Skeletal muscle tissue (tissue), 4 donors: ENCODE results near the gene GPR78. TPM values are rescaled to one million over a fixed set of nuclear protein-coding genes. Genes with fewer than 3 reads are reported as not detected.
"Not testable (repeated sequence)": the region's sequence is repeated elsewhere in the genome, so short reads cannot be mapped to it uniquely, and the experiment has no call there.

Experiments used
- H3K27ac ChIP-seq: one replicate; pipeline ENCODE4 v1.7.0; 2013; ENCODE audit warnings: mild to moderate bottlenecking, low read depth, low read length, inconsistent platforms
- H3K27me3 ChIP-seq, 3 donors: one replicate each; pipeline ENCODE4 v1.7.0; 2013; ENCODE audit warnings: low read length in 3 of 3; ENCODE audit not compliant: control insufficient read depth in 3 of 3, insufficient read depth in 3 of 3
- H3K36me3 ChIP-seq, 3 donors: one replicate each; pipeline ENCODE4 v1.7.0; 2013; ENCODE audit warnings: low read length in 3 of 3; ENCODE audit not compliant: control insufficient read depth in 3 of 3, insufficient read depth in 3 of 3
- H3K4me1 ChIP-seq, 3 donors: one replicate each; pipeline ENCODE4 v1.7.0; 2013; ENCODE audit warnings: low read length in 3 of 3, mild to moderate bottlenecking in 3 of 3; ENCODE audit not compliant: control insufficient read depth in 3 of 3, insufficient read depth in 3 of 3
- H3K4me3 ChIP-seq, 3 donors: one replicate each; pipeline ENCODE4 v1.7.0; 2013; ENCODE audit warnings: low read length in 3 of 3
- H3K9ac ChIP-seq, 3 donors: one replicate each; pipeline ENCODE4 v1.7.0; 2013; ENCODE audit warnings: low read length in 3 of 3, mild to moderate bottlenecking in 3 of 3, moderate library complexity in 2 of 3, low read depth in 1 of 3
- H3K9me3 ChIP-seq, 3 donors: one replicate each; pipeline ENCODE4 v1.7.0; 2013; ENCODE audit warnings: low read length in 3 of 3; ENCODE audit not compliant: control insufficient read depth in 3 of 3
- total RNA-seq: library from RNA; depleted of rRNA; stranded (reverse); fragments of >200 nt; gene quantifications from one replicate; pipeline ENCODE4 v1.2.3, GENCODE V29; 2014
- donor health status: Osteomylitis.

Gene GPR78
- total RNA-seq, 1 donor from 2014 or later = 0.52 TPM

DNA sequence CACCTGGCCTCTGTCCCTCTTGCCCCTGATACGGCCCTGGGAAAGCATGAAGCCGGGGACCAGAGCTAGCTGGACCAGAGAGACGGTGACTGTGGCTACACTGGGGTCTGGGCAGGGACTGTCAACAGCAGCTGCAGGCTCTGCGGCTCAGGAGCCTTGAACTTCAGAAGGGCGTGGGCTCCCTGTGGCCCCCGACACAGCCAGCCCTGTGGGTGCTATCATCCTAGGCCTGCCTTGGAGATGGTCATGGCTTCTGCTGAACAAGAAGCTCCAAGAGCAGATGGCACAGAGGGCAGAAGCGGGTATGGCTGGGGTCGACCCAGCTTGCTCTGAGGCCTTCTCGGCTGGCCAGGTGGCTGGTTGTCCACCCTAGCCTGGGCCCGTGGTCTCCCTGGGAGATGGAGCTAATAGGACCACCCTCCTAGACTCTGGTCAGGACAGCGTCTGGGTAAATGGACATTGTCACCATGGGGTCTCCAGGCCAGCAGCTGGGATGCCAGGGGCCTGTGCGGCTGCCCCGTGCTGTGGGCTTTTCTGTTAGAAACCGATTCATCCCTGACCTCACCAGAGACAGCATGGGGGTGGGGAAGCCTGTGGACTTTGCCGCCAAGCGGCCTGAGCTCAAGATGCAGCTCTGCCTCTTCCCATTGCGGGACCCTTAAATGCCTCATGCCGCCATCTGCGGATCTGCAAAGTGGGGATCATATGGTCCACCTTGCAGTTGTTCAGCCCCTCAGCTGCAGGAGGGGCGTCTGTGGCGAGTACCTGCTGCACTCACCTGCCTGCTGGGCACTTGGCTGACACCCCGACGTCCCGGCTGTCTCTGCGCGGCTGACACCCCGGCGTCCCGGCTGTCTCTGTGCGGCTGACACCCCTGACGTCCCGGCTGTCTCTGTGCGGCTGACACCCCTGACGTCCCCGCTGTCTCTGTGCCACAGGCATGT is 33.5 kb downstream of the GPR78 start:
- no peaks in the 10 kb centered on the region for H3K9me3 ChIP-seq
- peaks cover 0 to 28% (median 7%) of the 10 kb centered on the region in 3 donors for H3K27me3 ChIP-seq
- no peak overlapping the region for H3K4me3 ChIP-seq
- H3K36me3 ChIP-seq = no peaks in the 10 kb centered on the region
- peaks cover 0 to 4% (median 0%) of the 10 kb centered on the region in 3 donors for H3K4me1 ChIP-seq
- no peak overlapping the region for H3K9ac ChIP-seq
- no peak overlapping the region for H3K27ac ChIP-seq

DNA sequence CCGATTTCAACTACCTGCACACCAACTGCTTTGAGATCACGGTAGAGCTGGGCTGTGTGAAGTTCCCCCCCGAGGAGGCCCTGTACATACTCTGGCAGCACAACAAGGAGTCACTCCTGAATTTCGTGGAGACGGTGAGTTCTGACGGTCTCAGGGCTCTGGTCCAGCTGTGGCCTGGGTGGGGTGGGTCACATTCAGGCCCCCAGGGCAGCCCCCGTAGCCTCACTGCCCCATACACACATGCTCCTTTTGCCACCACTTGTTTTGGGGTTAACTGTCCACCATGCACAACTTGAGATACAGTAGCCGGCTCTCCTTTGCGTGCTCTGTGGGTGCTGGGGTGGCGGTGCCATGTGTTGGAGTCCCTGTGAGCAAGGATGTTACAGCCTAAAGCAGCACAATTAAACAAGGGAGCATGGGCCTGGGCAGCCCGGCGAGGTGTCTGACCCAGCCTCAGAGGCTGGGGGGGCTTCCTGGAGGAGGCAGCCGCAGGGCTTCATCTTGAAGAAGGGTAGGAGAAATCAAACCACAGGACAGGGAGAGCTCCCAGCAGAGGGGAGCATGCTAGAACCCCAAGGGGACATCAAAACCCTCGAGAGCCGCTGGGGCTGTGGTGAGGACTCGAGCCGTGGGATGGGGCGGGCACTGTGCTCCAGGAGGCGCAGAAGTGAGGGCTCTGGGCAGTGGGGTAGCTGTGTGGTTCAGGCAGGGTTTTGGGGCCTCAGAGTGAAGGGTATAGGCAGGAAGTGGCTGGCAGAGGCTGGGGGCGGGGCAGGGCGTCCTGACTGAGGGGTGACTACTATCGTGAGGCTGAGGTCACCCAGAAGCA is 34.4 kb downstream of the GPR78 start:
- Histone ChIP-seq H3K36me3 (no peaks in the 10 kb centered on the region), H3K27ac (no peak overlapping the region), H3K9ac (no peak overlapping the region), H3K9me3 (no peaks in the 10 kb centered on the region), H3K4me1 (peaks cover 0 to 4% (median 0%) of the 10 kb centered on the region in 3 donors), H3K27me3 (peaks cover 0 to 24% (median 7%) of the 10 kb centered on the region in 3 donors), H3K4me3 (no peak overlapping the region)

DNA sequence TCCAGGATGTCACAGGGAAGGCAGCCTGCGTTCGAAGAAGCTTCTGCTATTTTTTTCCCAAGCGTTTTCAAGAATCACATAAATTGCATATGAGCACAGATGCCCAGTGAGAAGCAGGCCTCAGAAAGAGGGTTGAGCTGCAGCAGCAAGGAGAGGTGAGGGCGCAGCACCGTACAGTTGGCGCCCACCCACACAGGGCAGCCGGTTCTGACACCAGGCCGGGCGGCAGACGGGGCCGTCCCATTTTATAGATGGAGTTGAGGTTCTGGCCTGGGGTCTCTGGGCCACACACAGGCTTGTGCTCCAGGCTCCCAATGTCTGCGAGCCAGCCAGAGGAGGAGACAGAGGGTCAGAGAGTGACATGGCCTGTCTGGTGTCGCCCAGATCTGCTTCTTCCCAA is 35.2 kb downstream of the GPR78 start:
- H3K27me3 ChIP-seq = peaks cover 0 to 24% (median 7%) of the 10 kb centered on the region in 3 donors
- H3K4me1 ChIP-seq = peaks cover 0 to 4% (median 0%) of the 10 kb centered on the region in 3 donors
- H3K36me3 ChIP-seq = no peaks in the 10 kb centered on the region
- H3K9ac ChIP-seq = no peak overlapping the region
- H3K9me3 ChIP-seq = no peaks in the 10 kb centered on the region
- H3K27ac ChIP-seq = no peak overlapping the region
- no peak overlapping the region for H3K4me3 ChIP-seq

DNA sequence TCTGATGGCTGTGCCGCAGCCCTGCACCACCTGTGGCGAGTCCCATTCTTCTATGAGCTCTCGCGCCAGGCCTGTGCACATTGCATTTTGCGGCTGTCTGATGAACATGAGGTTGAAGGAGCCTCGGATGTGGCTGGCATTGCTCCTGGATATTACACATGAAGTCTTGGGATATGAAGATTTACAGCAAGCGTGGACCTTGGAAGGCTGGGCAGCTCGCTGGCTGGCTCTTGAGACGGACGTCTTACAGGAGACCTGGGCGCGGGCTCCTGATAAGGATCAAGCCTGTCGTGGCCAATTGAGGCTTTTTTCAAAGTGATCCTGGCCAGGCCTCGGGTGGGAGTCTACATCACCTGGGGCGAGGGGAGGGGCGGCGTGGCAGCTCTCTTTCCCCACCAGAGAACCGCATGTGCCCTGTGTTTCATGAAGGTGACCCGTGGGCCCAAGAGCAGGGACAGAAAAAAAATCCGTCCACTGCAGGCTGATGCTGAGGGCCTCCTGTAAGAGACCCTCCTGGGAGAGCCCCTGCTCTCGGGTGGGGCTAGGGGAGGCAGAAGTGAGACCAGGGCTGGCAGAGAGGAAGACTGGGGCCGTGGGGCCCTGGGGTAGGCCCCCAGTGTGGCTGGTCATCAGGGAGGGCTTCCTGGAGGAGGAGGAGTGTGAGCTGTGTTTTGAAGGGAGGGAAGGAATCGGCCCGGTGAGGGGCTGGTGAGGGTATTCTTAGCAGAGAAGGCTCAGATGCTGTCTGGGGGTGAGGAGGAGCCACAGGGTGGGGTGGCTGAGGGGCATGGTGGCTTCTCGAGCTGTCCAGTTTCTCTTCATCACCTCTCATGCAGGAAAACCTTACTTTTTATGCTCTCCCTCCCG is 36.0 kb downstream of the GPR78 start:
- no peak overlapping the region for H3K4me3 ChIP-seq
- H3K27me3 ChIP-seq = peaks cover 0 to 27% (median 7%) of the 10 kb centered on the region in 3 donors
- H3K9me3 ChIP-seq = no peaks in the 10 kb centered on the region
- H3K27ac ChIP-seq = no peak overlapping the region
- no peak overlapping the region for H3K9ac ChIP-seq
- peaks cover 0 to 3% (median 0%) of the 10 kb centered on the region in 3 donors for H3K4me1 ChIP-seq
- no peaks in the 10 kb centered on the region for H3K36me3 ChIP-seq

DNA sequence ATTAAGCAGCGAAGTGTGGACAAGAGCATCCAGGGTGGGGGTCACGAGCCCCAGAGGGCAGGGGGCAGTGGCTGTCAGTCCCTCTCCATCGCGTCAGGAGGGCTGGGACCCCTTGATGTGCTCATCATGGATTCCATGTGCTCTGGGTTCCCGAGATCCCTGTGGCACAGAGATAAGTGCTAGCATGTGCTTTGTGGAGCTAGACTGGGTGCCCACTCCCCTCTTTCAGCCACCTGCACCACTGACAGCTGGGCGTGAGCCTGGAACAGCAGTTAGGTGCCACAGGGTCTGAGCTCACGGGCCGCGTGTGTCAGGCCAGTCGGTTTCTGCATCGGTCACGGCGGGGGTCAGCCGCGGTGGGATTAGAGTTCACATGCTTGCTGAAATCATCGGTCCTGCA is 36.6 kb downstream of the GPR78 start:
- Histone ChIP-seq H3K9me3 (no peaks in the 10 kb centered on the region), H3K4me1 (no peaks in the 10 kb centered on the region), H3K36me3 (no peaks in the 10 kb centered on the region), H3K27me3 (peaks cover 0 to 24% (median 7%) of the 10 kb centered on the region in 3 donors), H3K27ac (no peak overlapping the region), H3K9ac (no peak overlapping the region), H3K4me3 (no peak overlapping the region)

DNA sequence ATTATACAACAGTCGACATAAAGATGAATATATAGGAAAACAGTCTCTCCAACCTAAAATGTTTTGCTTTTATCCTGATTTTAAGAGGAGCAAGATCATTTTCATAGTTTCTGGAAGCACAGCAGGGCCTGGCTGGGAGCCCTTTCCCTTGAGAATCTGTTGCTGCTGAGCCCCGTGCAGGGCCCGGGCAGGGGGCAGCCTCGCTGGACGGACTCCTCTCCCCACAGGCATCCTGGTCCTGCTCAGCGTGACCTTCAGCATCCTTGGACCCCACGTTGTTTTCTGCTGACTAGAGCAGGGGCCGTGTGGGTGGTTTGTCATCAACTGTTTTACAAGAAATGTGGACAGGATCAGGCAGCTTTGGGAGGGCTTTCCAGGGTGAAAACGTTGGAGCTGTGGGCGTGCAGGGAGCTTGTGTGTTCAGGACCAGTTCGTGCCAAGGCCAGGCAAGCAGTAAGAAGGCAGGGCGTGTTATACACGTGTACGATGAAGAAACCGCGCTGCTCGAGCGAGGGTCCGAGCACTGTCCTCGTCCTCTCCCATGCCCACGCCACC is 37.4 kb downstream of the GPR78 start:
- Histone ChIP-seq H3K27ac (no peak overlapping the region), H3K4me1 (no peaks in the 10 kb centered on the region), H3K9ac (no peak overlapping the region), H3K9me3 (no peaks in the 10 kb centered on the region), H3K27me3 (peaks cover 0 to 23% (median 7%) of the 10 kb centered on the region in 3 donors), H3K36me3 (no peaks in the 10 kb centered on the region), H3K4me3 (no peak overlapping the region)

DNA sequence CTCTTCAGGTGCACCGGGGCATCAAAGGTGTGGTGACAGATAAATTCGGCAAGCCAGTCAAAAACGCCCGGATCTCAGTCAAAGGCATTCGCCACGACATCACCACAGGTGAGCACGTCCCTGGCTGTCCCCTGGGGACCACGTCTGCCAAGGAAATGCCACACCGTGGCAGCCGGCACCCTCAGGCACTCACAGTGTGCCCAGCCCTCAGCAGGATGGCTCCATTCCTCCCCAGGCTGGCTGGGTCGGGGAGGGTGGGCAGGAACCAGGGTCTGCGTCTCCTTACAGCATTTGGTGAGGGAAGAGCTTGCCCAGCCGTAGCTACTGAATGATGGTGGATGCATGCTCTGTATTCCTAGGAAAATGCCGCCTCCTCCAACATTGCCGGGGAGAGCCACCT is 38.2 kb downstream of the GPR78 start:
- no peaks in the 10 kb centered on the region for H3K9me3 ChIP-seq
- H3K4me1 ChIP-seq = no peaks in the 10 kb centered on the region
- no peak overlapping the region for H3K27ac ChIP-seq
- H3K27me3 ChIP-seq = peaks cover 0 to 23% (median 7%) of the 10 kb centered on the region in 3 donors
- no peaks in the 10 kb centered on the region for H3K36me3 ChIP-seq
- no peak overlapping the region for H3K9ac ChIP-seq
- H3K4me3 ChIP-seq = no peak overlapping the region

DNA sequence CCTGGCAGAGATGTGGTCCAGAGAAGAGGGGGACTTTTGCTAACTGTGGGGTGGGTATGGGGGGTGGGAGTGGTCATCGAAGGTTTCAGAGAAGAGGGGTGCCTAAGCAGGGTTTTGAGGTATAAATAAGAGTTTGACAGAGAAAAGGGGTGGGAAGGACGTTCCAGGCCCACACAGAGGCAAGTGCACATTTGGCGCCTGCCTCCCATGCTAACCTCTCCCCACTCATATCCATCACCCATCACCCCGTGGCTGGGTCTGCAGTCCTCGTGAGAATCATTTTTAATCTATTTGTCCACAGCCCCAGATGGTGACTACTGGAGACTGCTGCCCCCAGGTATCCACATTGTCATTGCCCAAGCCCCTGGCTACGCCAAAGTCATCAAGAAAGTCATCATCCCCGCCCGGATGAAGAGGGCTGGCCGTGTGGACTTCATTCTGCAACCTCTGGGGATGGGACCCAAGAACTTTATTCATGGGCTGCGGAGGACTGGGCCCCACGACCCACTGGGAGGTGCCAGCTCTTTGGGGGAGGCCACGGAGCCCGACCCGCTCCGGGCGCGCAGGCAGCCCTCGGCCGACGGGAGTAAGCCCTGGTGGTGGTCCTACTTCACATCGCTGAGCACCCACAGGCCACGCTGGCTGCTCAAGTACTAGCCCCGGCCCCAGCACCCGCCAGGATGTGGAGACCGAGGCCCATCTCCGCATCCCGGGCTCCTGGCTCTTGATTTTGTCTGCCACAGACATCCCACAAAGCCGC is 38.9 kb downstream of the GPR78 start:
- Histone ChIP-seq H3K9me3 (no peaks in the 10 kb centered on the region), H3K9ac (no peak overlapping the region), H3K4me1 (no peaks in the 10 kb centered on the region), H3K27me3 (peaks cover 0 to 20% (median 3%) of the 10 kb centered on the region in 3 donors), H3K27ac (no peak overlapping the region), H3K4me3 (no peak overlapping the region), H3K36me3 (no peaks in the 10 kb centered on the region)

DNA sequence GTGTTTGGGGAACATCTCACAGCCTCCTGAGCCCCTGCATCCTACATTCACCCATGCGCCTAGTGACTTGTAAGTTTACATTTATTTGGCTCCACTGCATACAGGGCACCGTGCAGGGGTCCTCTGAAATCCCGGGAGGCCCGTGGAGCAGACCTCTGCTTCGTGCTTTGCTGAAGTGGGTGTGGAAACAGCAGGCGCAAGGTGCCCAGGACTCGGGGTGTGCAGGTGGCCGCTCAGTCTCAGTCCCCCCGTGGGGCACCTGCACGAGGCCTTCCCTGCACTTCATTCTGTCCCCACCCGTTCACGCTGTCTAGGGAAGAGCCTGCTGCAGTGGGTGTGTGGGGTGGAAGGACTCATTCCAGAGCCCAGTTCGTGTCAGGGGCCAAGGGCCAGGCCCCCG is 40.9 kb downstream of the GPR78 start:
- not testable (repeated sequence) for H3K36me3 ChIP-seq

More for the DNA sequence above, 40.9 kb downstream of the GPR78 start:
- not testable (repeated sequence) for H3K9me3 ChIP-seq, H3K27ac ChIP-seq, H3K4me3 ChIP-seq, H3K4me1 ChIP-seq, H3K9ac ChIP-seq
- H3K27me3 ChIP-seq = peaks cover 0 to 20% (median 3%) of the 10 kb centered on the region in 3 donors
